GM12878 (cell line): Measurements from ENCODE around the gene IP6K3. TPM values are rescaled to one million over a fixed set of nuclear protein-coding genes. Genes with fewer than 3 reads are reported as not detected.

ENCODE experiments used
- ATAC-seq: fragments of 200-7000 bp; cut with Tn5 transposase; 3 replicates; pipeline ENCODE4 v1.9.1; 2020; ENCODE audit warnings: mild to moderate bottlenecking, moderate library complexity
- BruUV-seq: library from RNA; stranded (reverse); fragments of 400-500 nt; replicated peaks from 2 replicates; lab custom pipeline; 2021; lab: Mats Ljungman, UMichigan
- CTCF ChIA-PET: fragments of 300-600 bp; sonication (Branson Sonifier 250); formaldehyde crosslinking; extraction: SDS; loops from one replicate; lab custom pipeline; 2021; ENCODE audit warnings: inconsistent platforms; lab: Yijun Ruan, JAX
- POLR2A ChIA-PET: fragments of 350-600 bp; formaldehyde crosslinking; extraction: SDS; loops from one replicate; lab custom pipeline; 2021; ENCODE audit warnings: inconsistent platforms; lab: Charles Lee
- RAD21 ChIA-PET: fragments of 300-600 bp; sonication (Branson Sonifier 250); formaldehyde crosslinking; loops from one replicate; lab custom pipeline; 2023; ENCODE audit warnings: antibody characterized with exemption; ENCODE audit not compliant: unreplicated experiment; lab: Charles Lee
- SMC1A ChIA-PET: fragments of 300-600 bp; sonication (Branson Sonifier 250); formaldehyde crosslinking; loops from one replicate; lab custom pipeline; 2023; ENCODE audit not compliant: unreplicated experiment, uncharacterized antibody; lab: Charles Lee
- DNase-seq: peaks from one replicate; pipeline ENCODE4 v3.0.0-alpha.2; 2011; ENCODE audit warnings: low read depth, low spot score
- FAIRE-seq: peaks from 3 replicates; lab custom pipeline; 2011; peaks lifted over from hg19 to GRCh38; lab: Jason Lieb, UNC
- H2AFZ ChIP-seq: 2 replicates; pipeline ENCODE4 v1.6.0; 2011; ENCODE audit warnings: low read depth, low read length, control low read depth; ENCODE audit not compliant: control insufficient read depth
- H3K27ac ChIP-seq: 2 replicates; pipeline ENCODE4 v1.5.1; 2011; ENCODE audit warnings: control low read depth; ENCODE audit not compliant: control insufficient read depth, insufficient read depth
- H3K27me3 ChIP-seq, 2 experiments: replicated peaks in 1 of 2; 2 replicates each; pipeline versions ENCODE4 v1.6.0 to v1.6.1; 2011; ENCODE audit warnings: low read length in 1 of 2; ENCODE audit not compliant: control insufficient read depth in 2 of 2, insufficient read depth in 2 of 2
- H3K36me3 ChIP-seq, 2 experiments: 2 replicates each; pipeline ENCODE4 v1.5.1; 2011; ENCODE audit warnings: low read length in 1 of 2; ENCODE audit not compliant: control insufficient read depth in 2 of 2, insufficient read depth in 2 of 2
- H3K4me1 ChIP-seq: 2 replicates; pipeline ENCODE4 v1.6.1; 2011; ENCODE audit warnings: mild to moderate bottlenecking, low read length, moderate library complexity, mixed read lengths; ENCODE audit not compliant: control insufficient read depth, insufficient read depth
- H3K4me2 ChIP-seq: 2 replicates; pipeline ENCODE4 v1.6.0; 2011; ENCODE audit warnings: control low read depth; ENCODE audit not compliant: control insufficient read depth, insufficient read depth
- H3K4me3 ChIP-seq: fragments of 200-600 bp; sonication (generic); 2 replicates; pipeline ENCODE4 v1.5.1; 2016
- H3K79me2 ChIP-seq: 2 replicates; pipeline ENCODE4 v1.6.0; 2011; ENCODE audit warnings: low read length; ENCODE audit not compliant: control insufficient read depth, insufficient read depth
- H3K9ac ChIP-seq: 2 replicates; pipeline ENCODE4 v1.8.0; 2011; ENCODE audit warnings: low read length, control low read depth, mixed read lengths; ENCODE audit not compliant: control insufficient read depth, insufficient read depth
- H3K9me3 ChIP-seq: replicated peaks from 3 replicates; pipeline ENCODE4 v1.5.1; 2011; ENCODE audit warnings: mild to moderate bottlenecking, low read length; ENCODE audit not compliant: control insufficient read depth, insufficient read depth
- H4K20me1 ChIP-seq: 2 replicates; pipeline ENCODE4 v1.6.0; 2011; ENCODE audit not compliant: control insufficient read depth, insufficient read depth
- BHLHE40 ChIP-seq, 2 experiments: fragments of 450-650 bp in 1 of 2; IDR thresholded peaks; 2 replicates each; pipeline ENCODE4 v1.6.1; 2011 to 2017; ENCODE audit warnings: low read depth in 2 of 2, borderline replicate concordance in 1 of 2, improper control_type of control experiment in 1 of 2, low read length in 1 of 2, mild to moderate bottlenecking in 1 of 2
- CTCF ChIP-seq, 3 experiments: IDR thresholded peaks in 2 of 3; conservative IDR thresholded peaks in 1 of 3; 2 replicates each; pipeline ENCODE4 v1.5.1; 2011; ENCODE audit warnings: low read depth in 3 of 3, low read length in 3 of 3, mild to moderate bottlenecking in 3 of 3, control low read depth in 2 of 3, moderate library complexity in 2 of 3, inconsistent platforms in 1 of 3, mixed read lengths in 1 of 3; ENCODE audit not compliant: control insufficient read depth in 2 of 3, insufficient read depth in 1 of 3; ENCODE audit errors: extremely low read depth in 1 of 3
- GABPA ChIP-seq: IDR thresholded peaks from 2 replicates; pipeline ENCODE4 v1.6.1; 2014; ENCODE audit warnings: antibody characterized with exemption, low read depth, mild to moderate bottlenecking, inconsistent platforms
- POLR2A ChIP-seq: IDR thresholded peaks from 2 replicates; pipeline ENCODE4 v1.6.1; 2011; ENCODE audit warnings: low read depth, mild to moderate bottlenecking, low read length
- POLR2AphosphoS2 ChIP-seq: IDR thresholded peaks from 2 replicates; pipeline ENCODE4 v1.6.1; 2011; ENCODE audit warnings: low read depth, mild to moderate bottlenecking, low read length, improper control_type of control experiment, moderate library complexity
- RAD21 ChIP-seq: IDR thresholded peaks from 2 replicates; pipeline ENCODE4 v1.6.1; 2011; ENCODE audit warnings: mild to moderate bottlenecking, low read depth, low read length, moderate library complexity; ENCODE audit not compliant: insufficient read depth
- RB1 ChIP-seq: fragments of 450-650 bp; formaldehyde crosslinking; IDR thresholded peaks from 2 replicates; pipeline ENCODE4 v1.6.1; 2017; ENCODE audit warnings: mild to moderate bottlenecking, borderline replicate concordance
- SMC3 ChIP-seq: IDR thresholded peaks from 2 replicates; pipeline ENCODE4 v1.6.1; 2011; ENCODE audit warnings: low read length, improper control_type of control experiment, borderline replicate concordance
- YY1 ChIP-seq: IDR thresholded peaks from 2 replicates; pipeline ENCODE4 v1.6.1; 2011; ENCODE audit warnings: low read depth, mild to moderate bottlenecking, low read length
- WGBS: methylation state at CpG from one replicate; pipeline ENCODE4 v1.1.6; 2016; ENCODE audit warnings: low lambda C conversion rate; ENCODE audit not compliant: insufficient replicate concordance, insufficient coverage; ENCODE audit errors: missing lambda C conversion rate; 5-methylcytosine and 5-hydroxymethylcytosine counted together
- in situ Hi-C: fragments of 300-500 bp; cut with MboI; formaldehyde crosslinking; loops from 9 replicates; pipeline ENCODE4 v1.14.3; 2018; ENCODE audit warnings: mixed read lengths
- intact Hi-C: fragments of 100-400 bp; cut with micrococcal nuclease; formaldehyde crosslinking; loops from one replicate; pipeline ENCODE4 v1.14.2; 2022; ENCODE audit not compliant: unreplicated experiment
- polyA plus RNA-seq, 11 experiments: library from polyadenylated mRNA; depleted of rRNA in 4 of 11; unstranded in 6 of 11; stranded (reverse) in 5 of 11; fragments of >200 nt; fragmentation: Nextera tagmentation in 4 of 11; fragmentation: Illumina TruSeq in 1 of 11; extraction: Ambion mirVana in 4 of 11; extraction: Trizol in 1 of 11; gene quantifications; 1 replicate in 1 of 11; 2 replicates in 10 of 11; pipeline versions ENCODE4 v1.2.1 to v1.2.3, GENCODE V29; 2011 to 2016; ENCODE audit warnings: inconsistent platforms in 2 of 11, missing spikeins in 2 of 11, low read depth in 1 of 11
- total RNA-seq, 4 experiments: library from RNA; depleted of rRNA in 3 of 4; stranded (reverse); fragments of >200 nt in 3 of 4; fragmentation: Illumina TruSeq in 1 of 4; extraction: Trizol in 1 of 4; gene quantifications; 2 replicates each; pipeline versions ENCODE4 v1.2.1 to v1.2.3, GENCODE V29; 2013 to 2021

Gene IP6K3
- total and polyA plus RNA-seq, 10 of the 15 experiments (the other 5 are each of a cell fraction or from before 2014, with no cell fraction given), result 0.02 to 0.15 (median 0.09) TPM; not detected in 7

- Histone ChIP-seq H3K4me2 (no peak overlapping the region), H3K9me3 (no peaks in the 10 kb centered on the region), H3K79me2 (no peaks in the 10 kb centered on the region), H3K4me3 (no peak overlapping the region), H3K4me1 (no peaks in the 10 kb centered on the region; the same call in 1 of the 2 replicates), H4K20me1 (no peaks in the 10 kb centered on the region), H2AFZ (no peak overlapping the region), H3K9ac (no peak overlapping the region), H3K27me3 (no peaks in the 10 kb centered on the region; a peak in 1 of 4 replicates), H3K36me3 (peaks cover 5% of the 10 kb centered on the region in 2 experiments; a peak in 3 of 4 replicates), H3K27ac (no peak overlapping the region)
- WGBS, result 26% methylated on average over 45 of the region's 47 CpGs
- ATAC-seq, result peak; percentile 89
- DNase-seq, result no peak
- RAD21 ChIA-PET, result interaction anchor here (1.0 to 4.6 kb wide), 7 partner anchors 15 to 384 kb away, joined by 3 to 25 read pairs (median 4); partner anchors contain the start of gene UQCC2
- SMC1A ChIA-PET, result interaction anchor here (0.9 to 2.6 kb wide), 5 partner anchors 16 to 257 kb away, joined by 3 to 9 read pairs (median 4); partner anchors contain the start of gene UQCC2
- FAIRE-seq, result no peak
- TF ChIP-seq YY1 (peak; percentile 65; the same call in 1 of the 2 replicates), POLR2AphosphoS2 (no peak), SMC3 (peak; percentile 72), RAD21 (peak; percentile 64), GABPA (no peak), POLR2A (0 out of 2 replicates have a peak, but pooled peaks have one; percentile 25), CTCF (IDR thresholded peaks at IDR 0.05 in 2 of 3, conservative IDR thresholded peaks at IDR 0.05 in 1 of 3; ENCODE audit: control insufficient read depth in 2 of 3, extremely low read depth in 1 of 3, insufficient read depth in 1 of 3, low read depth in 3 of 3, low read length in 3 of 3) (peak; percentile 78 to 90 (median 81)), BHLHE40 (IDR thresholded peaks at IDR 0.05; ENCODE audit: borderline replicate concordance in 1 of 2, low read depth in 2 of 2, low read length in 1 of 2) (no peak), RB1 (peak; percentile 61; the same call in 1 of the 2 replicates)
- POLR2A ChIA-PET, result interaction anchor here (1.4 kb wide), 1 partner anchor 256 kb away, joined by 3 read pairs; no protein-coding TSS in a partner anchor
- intact Hi-C loops, result loop anchor here (1.0 kb wide), 2 partner anchors 256 to 383 kb away; no protein-coding TSS in a partner anchor
- CTCF ChIA-PET, result interaction anchor here (0.5 to 5.9 kb wide), 21 partner anchors 8 to 523 kb away, joined by 3 to 40 read pairs (median 5); partner anchors contain the start of gene UQCC2
- in situ Hi-C loops, result no loop called here
- BruUV-seq, result TSS peak; percentile 41
These were observed 24.7 kb upstream of the IP6K3 start for GRCh38 chr6:33771146-33772081.
